NOMO-1 treated with dmso at 0.1 percent for 144 hours (cell line): ENCODE measurements around the gene DCTD.
"Not testable (repeated sequence)": the region's sequence is repeated elsewhere in the genome, so short reads cannot be mapped to it uniquely, and the experiment has no call there.

Experiments used
- DNase-seq: peaks from one replicate; lab custom pipeline; 2025; ENCODE audit not compliant: unreplicated experiment; lab: John Stamatoyannopoulos, UW

The DCTD gene

DNA sequence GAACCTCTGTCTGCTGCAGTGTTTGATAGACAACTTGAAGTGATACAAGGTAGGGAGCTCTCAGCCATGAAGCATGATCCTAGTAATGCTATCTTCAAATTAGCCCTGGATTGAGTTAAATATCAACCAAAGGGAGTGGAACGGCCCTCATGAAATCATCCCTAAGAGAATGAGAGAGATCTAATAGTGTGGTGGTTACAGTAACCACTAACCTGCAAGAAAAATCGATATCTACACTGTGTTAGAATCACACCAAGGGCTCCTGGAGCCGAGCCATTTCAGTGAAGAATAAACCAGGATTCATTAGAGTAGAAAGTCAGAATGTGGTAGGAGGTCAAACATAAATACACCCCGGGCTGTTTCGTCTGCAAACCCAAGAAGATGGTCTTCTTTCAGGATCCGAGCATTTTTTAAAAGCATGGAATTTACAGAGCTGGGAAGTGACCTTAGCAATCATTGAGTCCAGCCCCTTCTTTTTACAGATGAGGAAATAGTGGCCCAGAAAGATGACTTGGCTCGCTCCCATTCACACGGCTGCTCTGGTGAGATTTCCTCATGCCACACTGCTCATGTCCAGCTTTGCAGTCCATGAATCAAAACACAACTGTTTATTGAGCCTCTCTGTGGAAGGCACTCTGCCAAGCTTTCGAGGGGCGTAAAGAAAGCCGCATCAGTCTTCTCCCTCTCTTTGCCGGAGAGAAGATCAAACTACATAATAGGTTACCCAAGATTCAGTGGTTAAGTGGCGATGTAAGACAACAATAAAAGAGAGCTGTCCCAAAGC is 5.5 kb upstream of the DCTD start:
- DNase-seq: no peak

DNA sequence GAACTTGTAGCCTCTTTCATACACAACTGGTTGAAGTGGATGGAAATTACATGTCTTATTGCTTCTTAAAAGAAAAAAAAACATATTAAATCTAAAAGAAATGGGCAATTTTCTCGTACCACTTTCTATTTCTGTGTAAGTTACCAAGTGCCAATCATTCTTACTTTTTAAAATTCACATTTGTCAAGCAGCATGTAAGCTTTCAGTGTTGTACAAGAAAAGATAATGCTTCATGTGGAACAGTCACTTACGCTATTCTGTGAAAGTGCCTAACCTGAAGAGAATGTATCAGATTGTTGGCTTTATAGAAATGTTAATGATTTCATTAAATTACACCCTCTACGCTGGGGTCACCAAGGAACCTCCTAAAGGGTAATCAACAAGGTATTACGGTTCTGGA is 4.4 kb upstream of the DCTD start:
- DNase-seq: no peak

DNA sequence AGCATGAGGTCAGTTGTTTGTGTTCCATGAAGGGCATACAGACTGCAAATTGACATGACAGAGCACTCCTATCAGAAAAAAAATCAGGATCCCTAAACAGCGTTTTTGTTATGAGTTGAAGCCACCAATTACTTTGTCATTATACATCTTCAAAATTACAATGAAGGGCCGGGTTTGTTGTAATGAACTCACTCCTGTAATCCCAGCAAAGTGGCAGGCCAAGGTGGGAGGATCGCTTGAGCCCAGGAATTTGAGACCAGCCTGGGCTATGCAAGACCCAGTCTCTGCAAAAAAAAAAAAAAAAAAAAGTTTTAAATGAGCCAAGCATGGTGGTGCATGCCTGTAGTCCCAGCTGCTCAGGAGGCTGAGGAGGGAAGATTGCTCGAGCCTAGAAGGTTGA is 3.5 kb upstream of the DCTD start:
- DNase-seq: no peak

DNA sequence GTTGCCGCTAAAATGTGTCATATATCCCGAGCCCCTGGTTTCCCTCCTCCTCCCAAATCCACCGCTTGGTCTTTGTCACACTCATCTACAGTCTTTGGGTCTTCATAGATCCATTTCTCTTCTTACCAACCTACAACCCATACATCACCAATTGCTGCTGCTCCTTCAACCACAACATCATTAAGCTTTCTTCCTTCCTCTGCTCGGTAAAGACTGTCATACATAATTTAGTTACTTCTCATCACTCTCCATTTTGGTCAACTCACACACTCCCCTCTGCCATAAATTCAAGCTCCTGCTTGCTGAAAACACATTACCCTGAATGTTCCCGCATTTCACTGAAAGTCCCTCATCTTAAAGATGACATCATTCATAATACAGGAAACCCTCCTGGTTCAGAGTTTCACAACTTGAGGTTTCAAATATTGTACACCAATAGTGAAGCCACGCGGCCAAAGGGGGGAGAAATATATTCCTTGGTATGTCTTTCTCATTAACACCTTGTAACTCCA is 1.7 kb upstream of the DCTD start:
- peak; percentile 30 for DNase-seq

DNA sequence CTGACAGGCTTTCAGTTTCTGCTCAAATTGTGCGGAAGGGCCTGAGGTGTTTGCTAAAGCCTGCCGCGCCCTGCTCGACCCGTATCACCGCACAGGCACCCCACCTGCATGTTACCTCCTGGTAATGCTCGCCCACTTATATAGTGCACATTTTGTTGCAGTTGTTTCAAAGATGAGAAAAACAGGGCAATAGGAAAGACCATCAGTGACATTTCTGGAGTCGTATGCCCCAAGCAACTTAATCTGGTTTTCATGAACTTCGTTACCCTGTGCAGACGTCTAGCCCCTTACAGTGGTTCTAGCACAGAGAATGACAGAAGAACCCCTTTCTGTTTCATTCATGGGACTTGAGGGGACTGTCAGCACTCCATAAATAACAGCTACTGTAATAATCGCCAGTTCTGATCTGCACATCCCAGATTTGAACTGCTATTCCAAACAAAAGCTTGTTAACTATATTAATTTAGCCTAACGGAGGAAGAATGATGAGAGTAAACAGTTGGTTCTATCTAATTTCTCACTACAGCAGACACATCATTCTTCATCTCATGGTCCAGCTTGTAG is 940 bp upstream of the DCTD start:
- no peak for DNase-seq

DNA sequence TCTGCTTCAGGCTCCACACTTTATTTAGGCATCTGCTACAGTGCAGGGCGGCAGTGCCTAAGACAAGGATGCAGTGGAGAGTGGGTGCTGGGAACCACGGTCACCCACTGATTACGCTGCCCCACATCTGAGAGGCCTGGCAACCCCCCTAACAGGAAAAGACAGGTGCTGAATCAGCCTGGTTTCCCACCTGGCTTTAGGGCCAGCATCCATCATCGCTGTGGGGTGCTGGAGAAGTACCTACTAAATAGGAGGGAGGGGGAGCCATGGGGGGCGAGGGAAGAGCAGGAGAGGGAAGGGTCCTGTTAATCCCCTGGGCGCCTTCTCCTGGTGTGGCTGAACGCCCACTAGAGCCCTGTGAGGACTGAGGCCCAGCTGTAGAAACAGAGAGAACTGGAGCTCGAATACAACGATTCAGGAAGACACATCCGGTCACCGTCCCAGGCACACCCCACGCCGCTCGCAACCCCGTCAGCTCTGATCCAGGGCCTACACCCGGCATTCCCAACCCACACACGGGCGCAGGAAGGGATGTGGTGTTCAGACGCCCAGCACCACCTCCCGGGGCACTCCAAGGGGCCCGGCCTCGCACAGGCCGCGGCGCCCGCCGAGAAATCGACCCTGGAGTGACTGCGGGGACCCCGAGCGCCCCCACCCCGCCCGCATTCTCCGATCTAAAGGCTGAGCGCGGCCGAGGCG is 554 bp downstream of the DCTD start:
- DNase-seq: peak; percentile 8

DNA sequence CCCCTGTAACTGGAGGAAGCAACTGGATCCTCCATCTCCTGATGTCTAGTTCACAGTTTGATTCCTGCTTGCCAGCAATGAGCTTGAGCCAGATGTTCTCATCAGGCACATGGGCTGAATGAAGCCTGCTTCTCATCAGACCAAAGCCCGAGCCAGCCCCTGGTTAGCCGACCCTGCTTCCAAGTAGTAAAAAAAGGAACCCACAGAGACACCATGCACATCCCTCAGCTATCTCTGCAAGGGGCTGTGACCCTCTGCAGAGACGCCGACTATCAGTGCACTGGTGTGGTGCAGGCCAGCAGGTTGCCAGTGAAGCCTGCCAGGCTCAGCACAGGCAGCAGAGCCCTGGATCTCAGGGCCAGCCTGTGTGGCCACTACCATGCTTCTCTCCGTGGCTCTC is 2.8 kb downstream of the DCTD start:
- DNase-seq: no peak

DNA sequence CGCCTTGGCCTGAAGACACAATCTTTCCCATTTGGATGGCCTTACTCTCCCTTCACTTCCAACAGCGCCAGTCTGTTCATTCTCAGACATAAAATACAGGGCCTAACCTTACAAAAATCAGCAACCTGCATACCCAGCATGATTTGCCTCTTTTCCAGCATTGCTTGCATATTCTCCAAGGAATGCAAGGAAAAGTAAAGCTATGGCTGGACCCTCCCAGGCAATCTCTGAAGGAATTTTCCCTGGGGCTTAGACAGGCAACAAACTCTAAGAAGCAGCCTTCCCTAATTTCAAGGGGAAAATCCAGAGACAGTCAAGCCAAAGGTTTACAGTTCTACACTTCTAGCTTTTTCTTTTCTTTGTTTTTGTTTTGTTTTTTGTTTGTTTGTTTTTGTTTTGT is 3.6 kb downstream of the DCTD start:
- no peak for DNase-seq

DNA sequence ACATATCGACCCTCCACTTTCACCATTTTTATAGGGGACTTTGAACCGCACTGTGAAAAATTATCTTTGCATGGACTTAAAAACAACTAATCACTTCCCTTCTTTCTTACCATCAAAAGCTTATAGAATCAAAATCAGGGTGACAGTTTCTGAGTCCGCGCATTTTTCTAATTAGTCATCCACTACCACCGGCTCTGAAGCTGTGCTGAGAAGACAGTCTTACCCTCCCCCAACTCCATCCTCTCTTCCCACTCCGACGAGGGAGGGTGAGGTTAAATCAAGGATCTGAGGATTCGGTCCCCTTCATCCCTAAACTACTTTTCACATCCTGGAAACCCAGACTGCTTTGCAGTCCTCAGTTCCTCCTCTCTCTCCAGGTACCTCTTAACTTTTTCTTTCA is 4.2 kb downstream of the DCTD start:
- no peak for DNase-seq

DNA sequence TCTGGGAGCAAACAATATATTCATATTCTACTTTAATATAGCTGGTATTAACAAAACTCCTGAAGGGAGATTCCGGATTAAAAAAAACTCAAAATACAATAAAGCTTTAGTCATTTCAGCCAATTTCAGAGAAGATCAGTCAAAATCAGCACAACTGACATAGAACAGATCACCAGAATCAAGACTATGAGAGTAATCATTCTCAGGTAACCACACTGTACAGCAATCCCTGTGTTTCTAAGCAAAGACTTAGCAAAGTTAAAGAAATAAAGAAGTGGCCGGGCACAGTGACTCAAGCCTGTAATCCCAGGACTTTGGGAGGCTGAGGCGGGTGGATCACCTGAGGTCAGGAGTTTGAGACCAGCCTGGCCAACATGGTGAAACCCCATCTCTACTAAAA is 9.1 kb downstream of the DCTD start:
- DNase-seq: no peak

DNA sequence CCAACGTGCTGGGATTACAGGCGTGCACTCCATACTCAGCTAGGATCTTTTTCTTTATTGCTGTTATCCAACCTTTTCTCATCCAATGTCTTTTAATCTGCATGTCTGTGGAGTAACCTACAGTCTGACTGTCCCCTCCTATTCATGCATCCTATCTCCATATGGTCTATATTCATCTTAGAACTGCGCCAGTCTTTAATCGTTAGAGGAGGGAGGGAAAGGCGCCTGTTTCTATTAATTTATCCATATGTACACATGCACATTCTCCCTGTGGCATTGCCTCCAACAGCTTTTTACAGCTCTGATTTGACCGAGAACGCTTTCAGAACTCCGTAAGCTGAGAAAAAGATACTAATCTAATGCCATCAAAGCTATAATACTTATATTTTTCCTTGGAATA is 9.8 kb downstream of the DCTD start:
- no peak for DNase-seq

DNA sequence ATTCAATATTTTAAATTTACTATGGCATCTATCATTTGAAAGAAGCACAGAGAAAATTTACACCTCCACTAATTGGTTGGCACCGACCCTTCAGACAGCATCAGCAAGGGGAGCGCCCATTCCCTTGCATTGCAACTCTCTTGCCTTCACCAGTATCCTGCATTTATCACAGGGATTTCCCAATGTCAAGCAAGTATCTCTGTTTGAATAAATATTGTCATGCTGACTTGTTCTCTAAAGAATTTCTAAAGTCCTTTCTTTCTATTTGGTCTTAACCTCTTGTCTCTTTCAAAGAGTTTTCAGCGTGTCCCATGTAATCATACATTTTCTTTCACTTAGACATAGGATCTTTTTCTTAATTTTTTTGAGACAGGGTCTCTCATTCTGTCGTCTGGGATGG is 10.4 kb downstream of the DCTD start:
- no peak for DNase-seq

DNA sequence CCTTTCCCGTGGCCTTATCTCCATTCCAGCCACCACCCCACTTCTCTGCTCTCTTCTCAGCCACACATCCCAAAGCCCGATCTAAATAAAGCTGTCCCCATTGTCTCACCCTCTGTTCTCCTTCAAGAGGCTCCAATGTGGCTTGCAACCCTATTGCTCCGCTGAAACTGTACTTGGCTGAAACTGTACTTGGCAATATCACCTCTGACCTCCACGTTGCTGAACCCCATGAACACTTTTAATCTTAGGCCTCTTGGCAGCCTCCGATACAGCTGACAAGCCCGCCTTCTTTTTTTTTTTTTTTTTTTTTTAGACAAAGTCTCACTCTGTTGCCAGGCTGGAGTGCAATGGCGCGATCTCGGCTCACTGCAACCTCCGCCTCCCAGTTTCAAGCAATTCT is 12.1 kb downstream of the DCTD start:
- DNase-seq: no peak

DNA sequence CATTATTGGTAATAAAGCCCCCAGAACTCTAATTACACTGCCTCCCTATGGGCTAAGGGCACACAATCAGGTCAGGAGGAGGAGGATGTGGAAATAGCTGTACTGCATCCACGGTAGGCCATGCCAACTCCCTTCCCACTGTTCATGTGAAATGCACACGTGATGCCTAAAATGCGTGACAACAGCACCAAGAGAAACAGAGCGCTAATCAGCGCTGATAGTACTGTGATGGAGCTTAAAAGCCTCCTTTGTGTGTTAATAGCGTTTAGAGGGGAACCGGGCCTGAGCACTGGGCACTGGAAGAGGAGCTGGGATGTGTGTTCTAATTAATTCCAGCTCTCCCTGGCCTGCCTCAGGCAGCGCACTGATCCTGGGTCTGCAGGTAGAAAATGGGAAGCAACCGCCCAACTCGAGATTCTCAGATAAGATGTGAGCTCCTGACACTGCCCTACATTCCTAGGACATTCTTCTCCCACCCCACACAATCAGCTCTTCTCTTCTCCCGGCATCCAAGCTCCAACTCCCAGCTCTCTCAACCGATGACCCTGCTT is 12.9 kb downstream of the DCTD start:
- no peak for DNase-seq

DNA sequence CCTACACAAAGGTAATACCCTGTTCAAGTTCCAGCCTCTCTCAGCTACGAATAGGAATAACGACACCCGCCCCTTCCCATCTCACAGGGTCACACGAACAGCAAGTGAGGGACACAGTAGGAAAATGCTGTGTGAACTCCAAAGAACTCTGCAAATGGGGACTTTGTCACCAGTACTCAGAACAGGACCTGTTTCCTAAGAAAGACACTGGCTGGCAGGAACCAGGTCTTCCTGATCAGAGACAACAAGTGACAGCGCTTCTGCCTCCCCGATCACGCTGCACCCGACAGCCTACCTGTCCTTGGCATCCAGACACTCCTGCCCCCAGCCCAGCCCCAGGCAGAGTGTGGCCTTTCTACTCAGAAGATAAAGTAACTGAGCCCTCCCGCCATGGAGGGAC is 14.2 kb downstream of the DCTD start:
- DNase-seq: no peak

DNA sequence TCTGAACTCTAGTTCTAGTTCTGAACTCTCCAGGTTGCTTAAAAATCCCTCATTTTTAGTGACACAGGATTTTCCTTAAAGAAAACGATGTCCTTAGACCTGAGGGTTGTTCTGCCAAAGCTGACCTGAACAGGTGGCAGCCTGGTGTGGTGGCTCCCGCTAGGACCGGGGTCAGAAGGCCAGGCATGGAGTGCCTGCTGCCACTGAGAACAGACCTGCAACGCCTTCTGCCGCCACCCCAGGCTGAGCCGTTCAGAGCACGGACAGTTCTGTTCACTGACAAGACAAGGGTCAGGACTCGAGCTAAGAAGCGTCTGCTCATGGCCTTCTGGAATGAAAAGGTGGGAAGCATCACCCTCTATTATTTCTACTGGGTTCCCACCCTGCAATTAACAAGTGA is 15.8 kb downstream of the DCTD start:
- DNase-seq: no peak

DNA sequence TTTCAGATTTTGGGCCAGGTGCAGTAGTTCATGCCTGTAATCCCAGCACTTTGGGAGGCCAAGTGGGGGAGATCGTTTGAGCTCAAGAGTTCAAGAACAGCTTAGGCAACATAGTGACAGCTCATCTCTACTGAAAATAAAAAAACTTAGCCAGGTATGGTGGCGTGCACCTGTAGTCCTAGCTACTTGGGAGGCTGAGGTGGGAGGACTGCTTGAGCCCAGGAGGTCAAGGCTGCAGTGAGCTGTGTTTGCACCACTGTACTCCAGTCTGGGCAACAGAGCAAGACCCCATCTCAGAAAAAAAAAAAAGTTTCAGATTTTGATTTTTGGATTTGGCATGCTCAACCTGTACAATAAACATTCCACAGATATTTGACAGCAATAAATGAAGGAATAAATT is 17.2 kb downstream of the DCTD start:
- not testable (repeated sequence) for DNase-seq

DNA sequence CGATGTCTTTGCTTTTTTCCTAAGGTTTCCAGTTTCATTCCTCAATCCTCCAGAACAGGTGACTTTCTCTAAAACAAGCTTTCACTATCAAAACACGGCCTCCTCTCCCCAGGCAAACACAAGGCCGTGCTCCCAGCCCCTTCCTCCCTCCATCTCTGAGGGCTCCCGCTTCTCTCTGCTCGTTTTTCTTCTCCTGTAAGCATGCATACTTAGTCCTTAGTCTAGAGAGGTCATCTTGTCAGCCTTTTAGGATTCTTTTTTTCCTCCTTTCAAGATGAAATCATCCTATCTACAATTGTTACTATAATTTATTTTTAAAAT is 18.7 kb downstream of the DCTD start:
- no peak for DNase-seq

DNA sequence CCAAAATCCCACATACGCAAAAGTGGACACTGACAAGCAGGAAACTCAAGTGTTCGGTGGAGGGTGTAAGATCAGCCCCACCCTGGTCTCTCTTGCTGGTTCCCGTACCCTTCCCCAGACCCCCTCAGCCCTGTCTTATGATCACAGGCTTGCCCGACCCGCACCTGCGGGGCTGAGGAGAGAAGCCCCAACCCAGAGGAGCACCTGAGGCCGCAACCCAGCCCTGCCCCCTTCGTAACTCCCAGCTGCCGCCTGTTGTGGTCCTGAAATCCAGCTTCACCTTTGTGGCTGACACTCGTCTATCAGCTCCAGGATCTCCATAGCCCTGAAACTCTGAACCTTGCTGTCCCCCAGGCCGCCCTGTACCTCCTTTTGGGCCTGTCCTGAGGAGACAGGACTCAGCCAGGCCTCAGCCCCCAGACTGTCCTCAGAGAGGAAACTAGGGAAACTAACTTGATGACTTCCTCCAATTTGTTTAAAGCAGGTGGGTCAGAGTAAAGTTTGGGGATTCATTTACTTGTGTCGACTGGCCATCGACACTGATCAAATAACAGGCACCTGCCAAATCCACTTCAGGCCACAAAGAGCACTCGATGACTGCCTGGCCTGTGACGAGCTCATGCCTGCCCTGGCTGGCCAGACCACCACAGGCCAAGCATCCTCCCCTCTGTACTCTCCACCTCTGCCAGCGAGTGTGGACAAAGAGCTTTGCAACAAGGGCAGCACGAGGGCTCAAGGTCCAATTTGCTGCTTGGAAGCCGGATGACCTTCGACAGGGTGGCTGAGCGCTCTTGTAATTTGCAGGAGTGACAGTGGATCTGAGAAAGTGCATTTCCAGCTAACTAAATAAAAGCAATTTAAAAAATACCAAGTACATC is 19.3 kb downstream of the DCTD start:
- no peak for DNase-seq

DNA sequence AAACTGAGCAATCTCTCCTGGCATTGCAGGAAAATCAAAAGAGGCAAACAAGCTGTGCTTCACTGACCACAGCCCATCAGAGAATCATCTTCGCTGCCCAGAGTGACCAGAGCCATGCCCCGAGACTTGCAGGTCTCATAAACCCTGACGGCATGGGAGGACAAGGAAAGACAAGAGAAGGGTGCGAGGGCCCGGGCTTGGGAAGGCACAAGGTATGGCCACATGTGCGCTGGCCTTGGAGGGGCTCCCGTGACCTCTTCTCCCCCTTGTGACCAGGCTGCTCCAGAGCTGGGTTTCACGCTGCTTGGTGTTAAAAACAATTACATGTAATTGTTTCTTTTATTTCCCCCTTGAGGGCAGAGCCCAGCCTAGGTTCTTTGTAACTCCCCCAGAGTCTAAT is 20.8 kb downstream of the DCTD start:
- DNase-seq: no peak

DNA sequence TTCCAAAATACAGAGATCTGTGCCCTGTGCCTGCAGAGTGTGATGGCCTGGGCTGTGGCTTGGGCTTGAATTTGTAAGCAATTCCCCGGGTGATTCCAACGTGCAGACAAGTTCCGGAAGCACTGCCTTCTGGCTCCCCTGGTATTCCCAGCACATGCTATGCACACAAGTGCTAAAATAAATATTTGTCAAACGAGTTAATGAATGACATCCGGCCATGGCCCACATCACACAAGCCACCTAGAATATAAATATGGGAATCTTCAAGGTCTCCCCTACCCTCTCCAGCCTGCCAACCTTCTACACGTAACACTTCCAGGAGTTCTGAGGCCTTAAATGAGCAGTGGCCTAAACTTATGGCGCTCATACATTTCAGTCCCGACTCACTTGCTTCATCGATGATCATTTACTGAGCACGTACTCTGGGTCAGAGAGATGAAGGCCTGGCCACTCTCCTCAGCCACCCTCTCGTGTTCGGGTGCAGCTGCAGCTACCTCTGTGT is 21.3 kb downstream of the DCTD start:
- no peak for DNase-seq
